Keratinocyte (primary cell): ENCODE measurements around the gene INPP4B. TPM values are rescaled to one million over a fixed set of nuclear protein-coding genes. Genes with fewer than 3 reads are reported as not detected.

Source experiments
- DNase-seq: peaks from one replicate; pipeline ENCODE4 v3.0.0-alpha.2; 2011; ENCODE audit warnings: low read depth, missing footprints, low spot score
- FAIRE-seq: peaks from 2 replicates; lab custom pipeline; 2011; peaks lifted over from hg19 to GRCh38; lab: Jason Lieb, UNC
- H2AFZ ChIP-seq: 2 replicates; pipeline ENCODE4 v1.6.0; 2012; ENCODE audit warnings: low read length, control low read depth, inconsistent platforms; ENCODE audit not compliant: control insufficient read depth
- H3K27ac ChIP-seq: 2 replicates; pipeline ENCODE4 v1.5.1; 2011; ENCODE audit warnings: low read length; ENCODE audit not compliant: control insufficient read depth, insufficient read depth
- H3K27me3 ChIP-seq: 3 replicates; pipeline ENCODE4 v1.6.0; 2011; ENCODE audit warnings: low read length; ENCODE audit not compliant: control insufficient read depth, insufficient read depth; ENCODE audit errors: extremely low read depth
- H3K36me3 ChIP-seq, 2 experiments: 2 replicates in 1 of 2; 3 replicates in 1 of 2; pipeline ENCODE4 v1.5.1; 2011; ENCODE audit warnings: low read length in 2 of 2, mild to moderate bottlenecking in 1 of 2; ENCODE audit not compliant: control insufficient read depth in 2 of 2, insufficient read depth in 2 of 2; ENCODE audit errors: extremely low read depth in 1 of 2
- H3K4me1 ChIP-seq: 3 replicates; pipeline ENCODE4 v1.5.1; 2011; ENCODE audit warnings: low read length; ENCODE audit not compliant: control insufficient read depth, insufficient read depth; ENCODE audit errors: extremely low read depth
- H3K4me2 ChIP-seq: 3 replicates; pipeline ENCODE4 v1.6.0; 2011; ENCODE audit warnings: low read depth, low read length; ENCODE audit not compliant: control insufficient read depth, insufficient read depth; ENCODE audit errors: extremely low read depth
- H3K4me3 ChIP-seq, 3 experiments: fragments of 200-600 bp in 1 of 3; sonication (generic) in 1 of 3; 2 replicates in 2 of 3; 3 replicates in 1 of 3; pipeline ENCODE4 v1.5.1; 2011 to 2016; ENCODE audit warnings: low read length in 3 of 3, mild to moderate bottlenecking in 3 of 3, control low read depth in 2 of 3, inconsistent platforms in 1 of 3, low read depth in 1 of 3, mixed read lengths in 1 of 3, mixed run types in 1 of 3, moderate library complexity in 1 of 3; ENCODE audit not compliant: control insufficient read depth in 2 of 3, insufficient read depth in 2 of 3; ENCODE audit errors: extremely low read depth in 1 of 3
- H3K79me2 ChIP-seq: 2 replicates; pipeline ENCODE4 v1.6.0; 2012; ENCODE audit warnings: low read length; ENCODE audit not compliant: control insufficient read depth, insufficient read depth
- H3K9ac ChIP-seq: 3 replicates; pipeline ENCODE4 v1.6.0; 2011; ENCODE audit warnings: low read length; ENCODE audit not compliant: control insufficient read depth, insufficient read depth; ENCODE audit errors: extremely low read depth
- H3K9me1 ChIP-seq: 3 replicates; pipeline ENCODE4 v1.6.0; 2011; ENCODE audit warnings: low read length; ENCODE audit not compliant: control insufficient read depth, insufficient read depth; ENCODE audit errors: extremely low read depth
- H3K9me3 ChIP-seq: 2 replicates; pipeline ENCODE4 v1.5.1; 2012; ENCODE audit warnings: low read depth, low read length; ENCODE audit not compliant: control insufficient read depth
- H4K20me1 ChIP-seq: 3 replicates; pipeline ENCODE4 v1.6.0; 2011; ENCODE audit warnings: low read length; ENCODE audit not compliant: control insufficient read depth, insufficient read depth; ENCODE audit errors: extremely low read depth
- CTCF ChIP-seq, 3 experiments: IDR thresholded peaks in 1 of 3; conservative IDR thresholded peaks in 1 of 3; optimal IDR thresholded peaks in 1 of 3; 2 replicates in 2 of 3; 3 replicates in 1 of 3; pipeline versions ENCODE3 to v1.5.1; 2011; ENCODE audit warnings: low read length in 3 of 3, mild to moderate bottlenecking in 3 of 3, moderate library complexity in 2 of 3, control low read depth in 1 of 3, inconsistent platforms in 1 of 3; ENCODE audit not compliant: insufficient read depth in 2 of 3; ENCODE audit errors: extremely low read depth in 1 of 3
- EZH2 ChIP-seq: IDR thresholded peaks from one replicate; pipeline ENCODE4 v1.6.1; 2012; ENCODE audit warnings: inconsistent platforms, mild to moderate bottlenecking, low read length, moderate library complexity
- dilution Hi-C: fragments of 300-500 bp; cut with MboI; formaldehyde crosslinking; loops from one replicate; pipeline ENCODE4 v1.7.0; 2020; ENCODE audit warnings: low sequenced_read_pairs; ENCODE audit not compliant: extremely low pct_ligation_motif_present
- polyA plus RNA-seq, 5 experiments: library from polyadenylated mRNA; depleted of rRNA in 3 of 5; stranded (reverse) in 3 of 5; stranded (forward) in 1 of 5; unstranded in 1 of 5; fragments of >200 nt; gene quantifications; 1 replicate in 1 of 5; 2 replicates in 3 of 5; 3 replicates in 1 of 5; pipeline versions ENCODE4 v1.2.1 to v1.2.3, GENCODE V29; 2011 to 2012; ENCODE audit warnings: missing spikeins in 2 of 5, low read depth in 1 of 5, low replicate concordance in 1 of 5

INPP4B gene
- polyA plus RNA-seq, 1 donor (not counting 4 experiments of a cell fraction or from before 2014, with no cell fraction given), result 50.2 TPM

GRCh38 chr4:142386856-142387255, 459.2 kb downstream of the INPP4B start:
- Histone ChIP-seq H3K27ac (no peak overlapping the region), H3K79me2 (peaks cover 96% of the 10 kb centered on the region), H3K27me3 (no peaks in the 10 kb centered on the region), H3K9ac (no peak overlapping the region), H3K4me2 (no peak overlapping the region), H3K4me3 (no peak overlapping the region), H3K9me1 (no peaks in the 10 kb centered on the region), H3K9me3 (no peaks in the 10 kb centered on the region), H3K36me3 (peaks cover 0 to 4% of the 10 kb centered on the region in 2 experiments), H4K20me1 (no peaks in the 10 kb centered on the region), H2AFZ (no peak overlapping the region), H3K4me1 (peaks cover 12% of the 10 kb centered on the region)
- TF ChIP-seq EZH2 (no peak), CTCF (optimal IDR thresholded peaks at IDR 0.05 in 1 of 3, IDR thresholded peaks at IDR 0.05 in 1 of 3, conservative IDR thresholded peaks at IDR 0.05 in 1 of 3; ENCODE audit: extremely low read depth in 1 of 3, insufficient read depth in 2 of 3, low read length in 3 of 3) (no peak)
- no peak for DNase-seq
- dilution Hi-C loops, result loop anchor here (25.0 kb wide), 1 partner anchor 175 kb away; no protein-coding TSS in a partner anchor
- FAIRE-seq, result no peak

- no peak for FAIRE-seq
- TF ChIP-seq EZH2, result no peak
- TF ChIP-seq CTCF (optimal IDR thresholded peaks at IDR 0.05 in 1 of 3, IDR thresholded peaks at IDR 0.05 in 1 of 3, conservative IDR thresholded peaks at IDR 0.05 in 1 of 3; ENCODE audit: extremely low read depth in 1 of 3, insufficient read depth in 2 of 3, low read length in 3 of 3), result no peak
- H4K20me1 ChIP-seq, result no peaks in the 10 kb centered on the region
- H3K4me3 ChIP-seq, result no peak overlapping the region
- peaks cover 12% of the 10 kb centered on the region for H3K4me1 ChIP-seq
- H3K36me3 ChIP-seq, result peaks cover 0 to 4% of the 10 kb centered on the region in 2 experiments
- no peak overlapping the region for H3K4me2 ChIP-seq
- no peak overlapping the region for H3K9ac ChIP-seq
- DNase-seq, result no peak
- H3K27me3 ChIP-seq, result no peaks in the 10 kb centered on the region
- H3K27ac ChIP-seq, result no peak overlapping the region
- peaks cover 93% of the 10 kb centered on the region for H3K79me2 ChIP-seq
- dilution Hi-C loops, result loop anchor here (25.0 kb wide), 1 partner anchor 176 kb away; no protein-coding TSS in a partner anchor
- no peaks in the 10 kb centered on the region for H3K9me3 ChIP-seq
- H3K9me1 ChIP-seq, result no peaks in the 10 kb centered on the region
- H2AFZ ChIP-seq, result no peak overlapping the region
These were observed 459.7 kb downstream of the INPP4B start for GRCh38 chr4:142386449-142386848.
